IMR-90 (cell line): ENCODE data around the gene AK6. TPM values are rescaled to one million over a fixed set of nuclear protein-coding genes. Genes with fewer than 3 reads are reported as not detected.

Experiments used
- ATAC-seq: fragments of 200-7000 bp; cut with Tn5 transposase; 2 replicates; pipeline ENCODE4 v1.9.1; 2020; ENCODE audit warnings: low read depth, mild to moderate bottlenecking, moderate library complexity
- BruUV-seq: library from RNA; stranded (reverse); fragments of 400-500 nt; replicated peaks from 2 replicates; lab custom pipeline; 2021; lab: Mats Ljungman, UMichigan
- CTCF ChIA-PET: fragments of 300-600 bp; formaldehyde crosslinking; extraction: SDS; loops from one replicate; lab custom pipeline; 2021; ENCODE audit warnings: antibody characterized with exemption; lab: Yijun Ruan, JAX
- POLR2A ChIA-PET: fragments of 300-600 bp; sonication (Branson Sonifier 250); formaldehyde crosslinking; loops from one replicate; lab custom pipeline; 2022; ENCODE audit warnings: antibody characterized with exemption; ENCODE audit not compliant: unreplicated experiment; lab: Charles Lee
- DNase-seq: peaks from one replicate; pipeline ENCODE4 v3.0.0; 2013
- H2AFZ ChIP-seq: replicated peaks from 2 replicates; pipeline ENCODE3; 2013; ENCODE audit warnings: low read length, mild to moderate bottlenecking; ENCODE audit not compliant: poor library complexity
- H2AK5ac ChIP-seq: 2 replicates; pipeline ENCODE4 v1.6.1; 2013; ENCODE audit warnings: low read depth, low read length, inconsistent platforms
- H2AK9ac ChIP-seq: replicated peaks from 2 replicates; pipeline ENCODE3; 2013; ENCODE audit warnings: mild to moderate bottlenecking, low read depth, low read length, moderate library complexity; ENCODE audit not compliant: poor library complexity
- H2BK120ac ChIP-seq: 2 replicates; pipeline ENCODE4 v1.6.1; 2013; ENCODE audit warnings: low read depth, low read length, inconsistent platforms
- H2BK15ac ChIP-seq: 3 replicates; pipeline ENCODE4 v1.6.1; 2013; ENCODE audit warnings: low read depth, low read length, inconsistent platforms
- H2BK20ac ChIP-seq: 2 replicates; pipeline ENCODE4 v1.6.1; 2013; ENCODE audit warnings: low read depth, mild to moderate bottlenecking, inconsistent platforms, low read length, moderate library complexity
- H2BK5ac ChIP-seq: 2 replicates; pipeline ENCODE4 v1.6.1; 2013; ENCODE audit warnings: mild to moderate bottlenecking, low read depth, low read length, inconsistent platforms; ENCODE audit not compliant: poor library complexity, severe bottlenecking
- H3K14ac ChIP-seq: replicated peaks from 2 replicates; pipeline ENCODE4 v1.6.1; 2013; ENCODE audit warnings: low read depth, low read length, inconsistent platforms
- H3K18ac ChIP-seq: 2 replicates; pipeline ENCODE4 v1.6.1; 2013; ENCODE audit warnings: low read depth, low read length, control low read depth
- H3K23ac ChIP-seq: 2 replicates; pipeline ENCODE4 v1.6.1; 2013; ENCODE audit warnings: low read depth, low read length, inconsistent platforms
- H3K27ac ChIP-seq: 2 replicates; pipeline ENCODE4 v1.5.1; 2013; ENCODE audit warnings: mild to moderate bottlenecking, control low read depth, low read length; ENCODE audit not compliant: insufficient read depth
- H3K27me3 ChIP-seq: 2 replicates; pipeline ENCODE4 v1.6.1; 2013; ENCODE audit warnings: low read length; ENCODE audit not compliant: control insufficient read depth, insufficient read depth
- H3K36me3 ChIP-seq: 2 replicates; pipeline ENCODE4 v1.6.1; 2013; ENCODE audit warnings: low read length, mixed read lengths; ENCODE audit not compliant: control insufficient read depth, insufficient read depth
- H3K4ac ChIP-seq: 2 replicates; pipeline ENCODE4 v1.6.1; 2013; ENCODE audit warnings: low read depth, low read length, inconsistent platforms
- H3K4me1 ChIP-seq: 2 replicates; pipeline ENCODE4 v1.6.1; 2013; ENCODE audit warnings: low read length, mixed read lengths; ENCODE audit not compliant: control insufficient read depth, insufficient read depth
- H3K4me2 ChIP-seq: 2 replicates; pipeline ENCODE4 v1.6.1; 2013; ENCODE audit warnings: low read depth, mild to moderate bottlenecking, control low read depth, low read length, moderate library complexity
- H3K4me3 ChIP-seq: 2 replicates; pipeline ENCODE4 v1.5.1; 2013; ENCODE audit warnings: low read depth, mild to moderate bottlenecking, control low read depth, low read length, moderate library complexity; ENCODE audit not compliant: insufficient read depth
- H3K56ac ChIP-seq: 2 replicates; pipeline ENCODE4 v1.6.1; 2013; ENCODE audit warnings: low read length, inconsistent platforms; ENCODE audit not compliant: insufficient read depth; ENCODE audit errors: extremely low read depth
- H3K79me1 ChIP-seq, 2 experiments: 2 replicates each; pipeline ENCODE4 v1.6.1; 2013; ENCODE audit warnings: low read length in 2 of 2, inconsistent platforms in 1 of 2, low read depth in 1 of 2
- H3K9ac ChIP-seq: 2 replicates; pipeline ENCODE4 v1.6.1; 2013; ENCODE audit warnings: low read depth, low read length, control low read depth
- H3K9me1 ChIP-seq: 2 replicates; pipeline ENCODE4 v1.6.1; 2013; ENCODE audit warnings: low read length, inconsistent platforms; ENCODE audit not compliant: insufficient read depth
- H3K9me3 ChIP-seq: 2 replicates; pipeline ENCODE4 v1.6.1; 2013; ENCODE audit warnings: low read length; ENCODE audit not compliant: control insufficient read depth, insufficient read depth
- H4K20me1 ChIP-seq: 2 replicates; pipeline ENCODE4 v1.6.1; 2013; ENCODE audit warnings: low read length, inconsistent platforms; ENCODE audit not compliant: insufficient read depth
- H4K5ac ChIP-seq: 2 replicates; pipeline ENCODE4 v1.6.1; 2013; ENCODE audit warnings: mild to moderate bottlenecking, low read depth, low read length, control low read depth
- H4K8ac ChIP-seq, 2 experiments: 2 replicates each; pipeline ENCODE4 v1.6.1; 2013; ENCODE audit warnings: low read depth in 2 of 2, low read length in 2 of 2, control low read depth in 1 of 2, inconsistent platforms in 1 of 2
- H4K91ac ChIP-seq: 2 replicates; pipeline ENCODE4 v1.6.1; 2013; ENCODE audit warnings: low read depth, low read length, inconsistent platforms; ENCODE audit not compliant: insufficient read depth
- BHLHE40 ChIP-seq: fragments of 150-350 bp; IDR thresholded peaks from 2 replicates; pipeline ENCODE4 v1.6.1; 2016; ENCODE audit warnings: mild to moderate bottlenecking, low read depth, low read length
- CEBPB ChIP-seq: IDR thresholded peaks from 2 replicates; pipeline ENCODE4 v1.6.1; 2012; ENCODE audit warnings: low read depth, low read length, improper control_type of control experiment
- CHD1 ChIP-seq: IDR thresholded peaks from 2 replicates; pipeline ENCODE4 v1.6.1; 2012; ENCODE audit warnings: low read depth, low read length, improper control_type of control experiment
- CTCF ChIP-seq: conservative IDR thresholded peaks from 2 replicates; pipeline ENCODE4 v1.5.1; 2012; ENCODE audit warnings: mild to moderate bottlenecking, low read depth, low read length, improper control_type of control experiment
- FOS ChIP-seq: fragments of 150-350 bp; IDR thresholded peaks from 2 replicates; pipeline ENCODE4 v1.6.1; 2016; ENCODE audit warnings: low read depth, low read length
- MAFK ChIP-seq: IDR thresholded peaks from 2 replicates; pipeline ENCODE4 v1.6.1; 2012; ENCODE audit warnings: low read depth, low read length, improper control_type of control experiment
- MAZ ChIP-seq: IDR thresholded peaks from 2 replicates; pipeline ENCODE4 v1.6.1; 2012; ENCODE audit warnings: low read depth, mild to moderate bottlenecking, low read length, improper control_type of control experiment, moderate library complexity, borderline replicate concordance
- MXI1 ChIP-seq: IDR thresholded peaks from 2 replicates; pipeline ENCODE4 v1.6.1; 2012; ENCODE audit warnings: low read depth, mild to moderate bottlenecking, low read length, moderate library complexity, borderline replicate concordance
- NFE2L2 ChIP-seq: fragments of 150-350 bp; IDR thresholded peaks from 2 replicates; pipeline ENCODE4 v1.6.1; 2016; ENCODE audit warnings: low read depth, mild to moderate bottlenecking, low read length
- POLR2A ChIP-seq: IDR thresholded peaks from 2 replicates; pipeline ENCODE4 v1.6.1; 2012; ENCODE audit warnings: mild to moderate bottlenecking, low read depth, low read length
- RAD21 ChIP-seq: IDR thresholded peaks from 2 replicates; pipeline ENCODE4 v1.6.1; 2012; ENCODE audit warnings: low read length, improper control_type of control experiment
- RCOR1 ChIP-seq: IDR thresholded peaks from 2 replicates; pipeline ENCODE4 v1.6.1; 2012; ENCODE audit warnings: mild to moderate bottlenecking, low read length, improper control_type of control experiment; ENCODE audit not compliant: insufficient replicate concordance
- RFX5 ChIP-seq: IDR thresholded peaks from 2 replicates; pipeline ENCODE4 v1.8.0; 2012; ENCODE audit warnings: low read depth, mild to moderate bottlenecking, low read length, moderate library complexity
- SMC3 ChIP-seq: fragments of 150-350 bp; IDR thresholded peaks from 2 replicates; pipeline ENCODE4 v1.6.1; 2016; ENCODE audit warnings: low read depth, mild to moderate bottlenecking, antibody characterized with exemption, low read length, moderate library complexity
- WGBS, 2 experiments: methylation state at CpG; one replicate each; pipeline versions ENCODE4 v1.1.5 to v1.1.7; 2013; ENCODE audit warnings: missing lambda C conversion rate in 2 of 2; ENCODE audit not compliant: insufficient read length in 1 of 2; ENCODE audit errors: extremely low coverage in 2 of 2; 5-methylcytosine and 5-hydroxymethylcytosine counted together
- dilution Hi-C: fragments of 300-500 bp; cut with HindIII; formaldehyde crosslinking; loops from one replicate; pipeline ENCODE4 v1.14.3; 2018; ENCODE audit warnings: low sequenced_read_pairs; ENCODE audit not compliant: unreplicated experiment
- in situ Hi-C: fragments of 300-500 bp; cut with MboI; formaldehyde crosslinking; loops from 3 replicates; pipeline ENCODE4 v1.14.3; 2019; ENCODE audit warnings: low sequenced_read_pairs, inconsistent platforms, mixed read lengths
- intact Hi-C: fragments of 100-400 bp; cut with micrococcal nuclease; formaldehyde crosslinking; loops from 2 replicates; pipeline ENCODE4 v1.10.0; 2022
- polyA plus RNA-seq, 3 experiments: library from polyadenylated mRNA; depleted of rRNA; stranded (reverse); fragments of >200 nt; gene quantifications; 2 replicates each; pipeline ENCODE4 v1.2.3, GENCODE V29; 2012; ENCODE audit warnings: low replicate concordance in 1 of 3
- total RNA-seq: library from RNA; depleted of rRNA; stranded (reverse); fragments of >200 nt; gene quantifications from 2 replicates; pipeline ENCODE4 v1.2.3, GENCODE V29; 2012
- TF ChIP-seq, protein P1 (sequence below): fragments of 150-350 bp; IDR thresholded peaks from 2 replicates; pipeline ENCODE4 v1.6.1; 2016; ENCODE audit warnings: low read depth, mild to moderate bottlenecking, low read length, moderate library complexity, borderline replicate concordance
- TF ChIP-seq, protein P2 (sequence below): fragments of 150-350 bp; IDR thresholded peaks from 2 replicates; pipeline ENCODE4 v1.6.1; 2017; ENCODE audit warnings: mild to moderate bottlenecking, antibody characterized with exemption, low read length, low read depth

AK6 gene
- total and polyA plus RNA-seq, 2 of the 4 experiments (the other 2 are of a cell fraction), result 14.7 to 34.4 TPM

DNA sequence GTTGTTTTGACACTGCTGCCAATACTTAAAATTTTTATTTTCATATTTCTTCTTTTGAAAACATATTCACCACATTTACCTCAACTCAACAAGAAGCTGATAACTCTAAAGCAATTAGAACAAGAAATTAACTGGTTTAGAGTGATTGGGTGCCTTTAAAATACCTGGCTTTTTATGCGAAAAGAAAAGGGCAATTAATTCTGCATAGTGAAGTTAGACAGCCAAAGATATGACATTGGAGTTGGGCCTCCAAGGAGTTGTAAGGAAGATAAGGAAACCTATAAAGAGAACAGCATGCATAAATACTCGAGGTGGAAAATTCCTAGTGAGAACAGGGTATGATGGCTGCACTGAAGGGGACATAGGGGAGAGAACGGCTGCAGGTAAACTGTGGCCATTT, 9.6 kb downstream of the AK6 start:
- TF ChIP-seq RCOR1 (no peak), POLR2A (no peak), CTCF (no peak), MAFK (no peak), MAZ (no peak), NFE2L2 (no peak), BHLHE40 (no peak), CEBPB (no peak), CHD1 (no peak), SMC3 (no peak), FOS (no peak), RFX5 (no peak), MXI1 (no peak), RAD21 (no peak)
- TF ChIP-seq, protein P1, sequence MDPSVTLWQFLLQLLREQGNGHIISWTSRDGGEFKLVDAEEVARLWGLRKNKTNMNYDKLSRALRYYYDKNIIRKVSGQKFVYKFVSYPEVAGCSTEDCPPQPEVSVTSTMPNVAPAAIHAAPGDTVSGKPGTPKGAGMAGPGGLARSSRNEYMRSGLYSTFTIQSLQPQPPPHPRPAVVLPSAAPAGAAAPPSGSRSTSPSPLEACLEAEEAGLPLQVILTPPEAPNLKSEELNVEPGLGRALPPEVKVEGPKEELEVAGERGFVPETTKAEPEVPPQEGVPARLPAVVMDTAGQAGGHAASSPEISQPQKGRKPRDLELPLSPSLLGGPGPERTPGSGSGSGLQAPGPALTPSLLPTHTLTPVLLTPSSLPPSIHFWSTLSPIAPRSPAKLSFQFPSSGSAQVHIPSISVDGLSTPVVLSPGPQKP, result no peak
- TF ChIP-seq, protein P2, sequence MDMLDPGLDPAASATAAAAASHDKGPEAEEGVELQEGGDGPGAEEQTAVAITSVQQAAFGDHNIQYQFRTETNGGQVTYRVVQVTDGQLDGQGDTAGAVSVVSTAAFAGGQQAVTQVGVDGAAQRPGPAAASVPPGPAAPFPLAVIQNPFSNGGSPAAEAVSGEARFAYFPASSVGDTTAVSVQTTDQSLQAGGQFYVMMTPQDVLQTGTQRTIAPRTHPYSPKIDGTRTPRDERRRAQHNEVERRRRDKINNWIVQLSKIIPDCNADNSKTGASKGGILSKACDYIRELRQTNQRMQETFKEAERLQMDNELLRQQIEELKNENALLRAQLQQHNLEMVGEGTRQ, result no peak
- no peak overlapping the region for H3K27ac ChIP-seq
- ATAC-seq, result no peak
- no TSS peak for BruUV-seq
- H4K20me1 ChIP-seq, result peaks cover 8% of the 10 kb centered on the region; the same call in 1 of the 2 replicates
- H3K9me1 ChIP-seq, result no peaks in the 10 kb centered on the region; the same call in 1 of the 2 replicates
- no peak overlapping the region for H2AFZ ChIP-seq
- H2AK9ac ChIP-seq, result no peak overlapping the region
- no peak overlapping the region for H4K91ac ChIP-seq
- no peak overlapping the region for H2BK5ac ChIP-seq
- no peak overlapping the region for H4K8ac ChIP-seq
- no CpG with 5 or more reads among the region's 3 CpGs for WGBS, 2 experiments
- CTCF ChIA-PET, result no interaction called here
- H3K4ac ChIP-seq, result no peak overlapping the region
- H2AK5ac ChIP-seq, result no peak overlapping the region
- H3K36me3 ChIP-seq, result peaks cover 17% of the 10 kb centered on the region
- dilution Hi-C loops (no loop called here), intact Hi-C loops (loop anchor here (10.0 kb wide), 1 partner anchor 165 kb away; no protein-coding TSS in a partner anchor), in situ Hi-C loops (no loop called here)
- no peak overlapping the region for H3K9ac ChIP-seq
- H3K4me3 ChIP-seq, result no peak overlapping the region
- no peaks in the 10 kb centered on the region for H3K4me1 ChIP-seq
- POLR2A ChIA-PET, result no interaction called here
- H2BK120ac ChIP-seq, result no peak overlapping the region
- no peak overlapping the region for H3K56ac ChIP-seq
- H4K5ac ChIP-seq, result no peak overlapping the region
- no peak overlapping the region for H3K23ac ChIP-seq
- no peak overlapping the region for H3K14ac ChIP-seq
- no peak for DNase-seq
- no peak overlapping the region for H3K4me2 ChIP-seq
- no peak overlapping the region for H2BK20ac ChIP-seq
- H3K9me3 ChIP-seq, result no peaks in the 10 kb centered on the region
- peaks cover 31 to 49% of the 10 kb centered on the region in 2 experiments for H3K79me1 ChIP-seq
- no peak overlapping the region for H2BK15ac ChIP-seq
- no peaks in the 10 kb centered on the region for H3K27me3 ChIP-seq
- H3K18ac ChIP-seq, result no peak overlapping the region
